ENCODE measurements around the gene PAK5. TPM values are rescaled to one million over a fixed set of nuclear protein-coding genes. Genes with fewer than 3 reads are reported as not detected.

PAK5 gene
- total RNA-seq, 4 donors from 2014 or later = 0.22 TPM; not detected in 3

DNA sequence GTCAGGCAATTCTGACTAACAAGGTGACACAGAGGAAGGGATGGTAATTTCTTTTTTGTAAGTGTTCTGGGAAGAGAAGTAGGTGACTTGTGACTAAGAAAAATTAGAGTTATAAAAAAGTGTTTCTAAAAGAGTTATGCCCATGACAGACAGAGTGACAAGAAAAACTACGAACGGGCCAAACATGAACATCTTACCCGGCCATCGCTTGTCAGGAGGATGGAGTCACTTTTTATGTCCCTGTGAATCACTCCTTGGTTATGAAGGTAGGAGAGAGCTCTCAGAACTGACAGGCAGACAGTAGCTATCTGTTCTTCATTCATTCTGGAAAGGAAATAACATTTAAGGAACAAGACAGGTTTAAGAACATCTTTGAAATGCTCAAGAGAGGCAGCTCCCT lies 281.5 kb downstream of the PAK5 start:
- no peaks in the 10 kb centered on the region for H3K36me3 ChIP-seq
- TF ChIP-seq EP300 (IDR thresholded peaks at IDR 0.05) (no peak), POLR2A (IDR thresholded peaks at IDR 0.05) (no peak)
- TF ChIP-seq, protein P1, sequence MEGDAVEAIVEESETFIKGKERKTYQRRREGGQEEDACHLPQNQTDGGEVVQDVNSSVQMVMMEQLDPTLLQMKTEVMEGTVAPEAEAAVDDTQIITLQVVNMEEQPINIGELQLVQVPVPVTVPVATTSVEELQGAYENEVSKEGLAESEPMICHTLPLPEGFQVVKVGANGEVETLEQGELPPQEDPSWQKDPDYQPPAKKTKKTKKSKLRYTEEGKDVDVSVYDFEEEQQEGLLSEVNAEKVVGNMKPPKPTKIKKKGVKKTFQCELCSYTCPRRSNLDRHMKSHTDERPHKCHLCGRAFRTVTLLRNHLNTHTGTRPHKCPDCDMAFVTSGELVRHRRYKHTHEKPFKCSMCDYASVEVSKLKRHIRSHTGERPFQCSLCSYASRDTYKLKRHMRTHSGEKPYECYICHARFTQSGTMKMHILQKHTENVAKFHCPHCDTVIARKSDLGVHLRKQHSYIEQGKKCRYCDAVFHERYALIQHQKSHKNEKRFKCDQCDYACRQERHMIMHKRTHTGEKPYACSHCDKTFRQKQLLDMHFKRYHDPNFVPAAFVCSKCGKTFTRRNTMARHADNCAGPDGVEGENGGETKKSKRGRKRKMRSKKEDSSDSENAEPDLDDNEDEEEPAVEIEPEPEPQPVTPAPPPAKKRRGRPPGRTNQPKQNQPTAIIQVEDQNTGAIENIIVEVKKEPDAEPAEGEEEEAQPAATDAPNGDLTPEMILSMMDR (IDR thresholded peaks at IDR 0.05) = no peak
- DNase-seq (ENCODE audit: low spot score in 2 of 2) = no peak
- no peak overlapping the region for H3K4me3 ChIP-seq
- no peaks in the 10 kb centered on the region for H3K9me3 ChIP-seq
- H3K27me3 ChIP-seq = no peaks in the 10 kb centered on the region
- 90 to 92% methylated on average over 4 of the region's 4 CpGs for WGBS, 2 donors
- no peaks in the 10 kb centered on the region for H3K4me1 ChIP-seq
- H3K27ac ChIP-seq = no peak overlapping the region

DNA sequence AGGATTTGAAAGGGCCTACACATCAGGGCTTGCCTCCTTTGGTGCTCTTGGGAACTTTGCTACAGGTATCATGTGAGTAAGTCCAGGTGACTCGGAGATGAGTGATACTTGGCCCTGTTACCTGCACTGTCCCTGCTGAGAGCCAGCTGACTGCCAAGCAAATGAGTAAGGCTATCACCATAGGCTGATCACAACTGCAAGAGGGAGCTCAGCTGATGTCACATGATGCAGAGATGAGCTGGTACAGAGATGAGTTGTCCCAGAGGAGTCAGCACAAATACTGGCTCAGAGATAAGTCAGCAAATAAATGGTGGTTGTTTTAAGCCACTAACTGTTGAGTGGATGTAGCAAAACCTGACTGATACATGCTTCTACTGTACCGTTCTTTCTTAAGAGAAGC lies 283.1 kb downstream of the PAK5 start:
- DNase-seq (ENCODE audit: low spot score in 2 of 2) = no peak
- no peak overlapping the region for H3K4me3 ChIP-seq
- no peaks in the 10 kb centered on the region for H3K36me3 ChIP-seq
- TF ChIP-seq EP300 (IDR thresholded peaks at IDR 0.05) (no peak), POLR2A (IDR thresholded peaks at IDR 0.05) (no peak)
- TF ChIP-seq, protein P1 (IDR thresholded peaks at IDR 0.05) = no peak
- H3K4me1 ChIP-seq = no peaks in the 10 kb centered on the region
- no peaks in the 10 kb centered on the region for H3K9me3 ChIP-seq
- 90 to 100% methylated on average over 2 of the region's 2 CpGs for WGBS, 2 donors
- H3K27ac ChIP-seq = no peak overlapping the region
- no peaks in the 10 kb centered on the region for H3K27me3 ChIP-seq

DNA sequence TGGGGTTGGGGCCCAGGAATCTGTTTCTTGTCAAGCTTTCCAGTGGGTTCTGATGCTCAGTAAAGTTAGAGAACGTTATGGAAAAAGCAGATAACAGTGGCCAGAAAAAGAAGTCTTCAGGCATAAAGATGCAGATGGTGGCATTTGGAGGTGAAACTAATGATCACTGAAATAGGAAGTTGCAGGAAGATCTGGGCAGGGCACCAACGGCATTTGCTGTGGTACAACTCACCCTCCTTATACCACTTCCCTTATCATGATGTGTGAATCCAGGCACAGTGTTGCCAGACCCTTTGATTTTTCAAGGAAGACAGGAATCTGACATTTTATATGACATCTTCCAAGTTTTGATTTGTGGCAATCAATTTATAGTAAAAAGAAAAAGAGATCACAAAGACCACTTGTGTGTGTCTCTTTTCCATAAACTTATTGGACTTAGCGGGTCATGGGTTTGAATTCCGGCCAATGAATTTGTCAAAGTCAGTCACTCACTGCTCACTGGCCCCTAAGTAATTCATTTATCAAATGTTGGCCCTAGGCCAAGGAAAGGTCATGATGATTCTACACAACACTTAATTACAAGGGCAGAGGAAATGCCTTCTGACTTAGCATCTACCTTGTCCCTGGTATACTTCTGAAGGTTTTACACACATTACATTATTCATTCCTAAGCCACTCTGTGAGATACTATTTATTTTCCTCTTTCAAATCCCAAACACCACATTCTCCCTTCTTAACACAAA lies 286.9 kb downstream of the PAK5 start:
- no peak for DNase-seq (ENCODE audit: low spot score in 2 of 2)
- no peaks in the 10 kb centered on the region for H3K9me3 ChIP-seq
- WGBS, 2 donors = 52 to 56% methylated on average over 4 of the region's 4 CpGs
- no peaks in the 10 kb centered on the region for H3K36me3 ChIP-seq
- no peaks in the 10 kb centered on the region for H3K4me1 ChIP-seq
- H3K27me3 ChIP-seq = no peaks in the 10 kb centered on the region
- H3K4me3 ChIP-seq = no peak overlapping the region
- no peak overlapping the region for H3K27ac ChIP-seq
- TF ChIP-seq EP300 (IDR thresholded peaks at IDR 0.05) (no peak), POLR2A (IDR thresholded peaks at IDR 0.05) (no peak)
- TF ChIP-seq, protein P1 (IDR thresholded peaks at IDR 0.05) = no peak

DNA sequence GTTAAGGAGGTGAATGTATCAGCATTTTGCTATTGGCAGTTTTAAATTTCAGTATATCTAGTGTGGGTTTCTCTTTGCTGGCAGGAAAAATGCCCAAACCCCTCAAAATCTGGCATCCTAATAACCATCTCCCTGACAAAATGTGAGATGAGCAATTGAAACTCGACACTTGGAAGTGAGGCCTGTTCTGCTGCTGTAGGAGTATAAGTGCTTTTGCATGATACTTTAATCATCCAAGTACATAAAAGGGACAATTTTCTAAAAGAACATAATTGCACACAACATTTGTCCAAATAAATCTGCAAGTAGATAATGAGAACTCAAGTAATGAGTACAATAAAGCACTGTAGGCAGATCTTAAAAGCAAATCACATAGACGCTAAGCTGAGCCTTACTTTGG lies 288.0 kb downstream of the PAK5 start:
- Histone ChIP-seq H3K4me1 (no peaks in the 10 kb centered on the region), H3K27me3 (no peaks in the 10 kb centered on the region), H3K9me3 (no peaks in the 10 kb centered on the region), H3K27ac (no peak overlapping the region), H3K4me3 (no peak overlapping the region), H3K36me3 (no peaks in the 10 kb centered on the region)
- TF ChIP-seq, protein P1 (IDR thresholded peaks at IDR 0.05) = no peak
- TF ChIP-seq EP300 (IDR thresholded peaks at IDR 0.05) (no peak), POLR2A (IDR thresholded peaks at IDR 0.05) (no peak)
- WGBS, 2 donors = 78 to 81% methylated on average over 2 of the region's 2 CpGs
- DNase-seq (ENCODE audit: low spot score in 2 of 2) = no peak

DNA sequence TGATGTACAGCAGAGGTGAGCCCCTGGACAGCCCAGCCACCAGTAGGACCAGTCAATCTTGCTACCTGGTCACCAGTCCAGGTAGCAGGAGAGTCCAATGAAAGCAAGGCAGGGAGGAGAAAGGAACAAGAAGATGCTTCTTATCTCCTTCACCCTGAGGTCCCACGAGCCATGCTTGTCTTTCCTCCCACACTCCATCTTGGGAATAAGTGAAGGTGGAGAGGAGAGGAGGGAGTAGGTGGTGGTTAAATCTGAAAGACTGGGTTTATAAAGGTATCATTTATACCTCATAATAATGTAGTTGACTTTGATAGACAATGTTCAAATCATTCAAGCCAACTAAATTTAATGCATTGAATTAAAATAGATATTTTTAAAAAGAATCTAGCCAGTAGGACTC lies 288.6 kb downstream of the PAK5 start:
- H3K9me3 ChIP-seq = no peaks in the 10 kb centered on the region
- no peaks in the 10 kb centered on the region for H3K4me1 ChIP-seq
- no peak overlapping the region for H3K4me3 ChIP-seq
- H3K27ac ChIP-seq = no peak overlapping the region
- no peaks in the 10 kb centered on the region for H3K27me3 ChIP-seq
- 96 to 100% methylated on average over 1 of the region's 1 CpG for WGBS, 2 donors
- no peak for TF ChIP-seq EP300 (IDR thresholded peaks at IDR 0.05)
- TF ChIP-seq POLR2A (IDR thresholded peaks at IDR 0.05) = no peak
- TF ChIP-seq, protein P1 (IDR thresholded peaks at IDR 0.05) = no peak
- no peaks in the 10 kb centered on the region for H3K36me3 ChIP-seq
- no peak for DNase-seq (ENCODE audit: low spot score in 2 of 2)
